Endothelial cell of umbilical vein (primary cell): ENCODE data around the gene ISLR. TPM values are rescaled to one million over a fixed set of nuclear protein-coding genes. Genes with fewer than 3 reads are reported as not detected.

Experiments
- BruUV-seq: library from RNA; stranded (reverse); fragments of 400-500 nt; replicated peaks from 2 replicates; lab custom pipeline; 2021; lab: Mats Ljungman, UMichigan
- CTCF ChIA-PET: fragments of 300-600, 350-600 bp; sonication (Branson Sonifier 250); formaldehyde crosslinking; loops from one replicate; lab custom pipeline; 2021; ENCODE audit warnings: antibody characterized with exemption, inconsistent platforms; lab: Charles Lee
- POLR2A ChIA-PET: fragments of 300-600, 350-600 bp; sonication (Branson Sonifier 250); formaldehyde crosslinking; loops from one replicate; lab custom pipeline; 2021; ENCODE audit warnings: antibody characterized with exemption, inconsistent platforms; lab: Charles Lee
- DNase-seq: peaks from one replicate; pipeline ENCODE4 v3.0.0-alpha.2; 2011; ENCODE audit warnings: low read depth, low spot score
- FAIRE-seq: peaks from 2 replicates; lab custom pipeline; 2011; peaks lifted over from hg19 to GRCh38; lab: Jason Lieb, UNC
- H2AFZ ChIP-seq: 2 replicates; pipeline ENCODE4 v1.6.0; 2012; ENCODE audit warnings: low read depth, low read length, control low read depth, inconsistent platforms
- H3K27ac ChIP-seq: 2 replicates; pipeline ENCODE4 v1.5.1; 2011; ENCODE audit warnings: low read depth, mild to moderate bottlenecking, control low read depth, low read length, moderate library complexity; ENCODE audit not compliant: insufficient read depth
- H3K27me3 ChIP-seq, 2 experiments: 2 replicates each; pipeline versions ENCODE4 v1.6.0 to v1.6.1; 2011; ENCODE audit warnings: low read length in 2 of 2, mixed read lengths in 1 of 2; ENCODE audit not compliant: control insufficient read depth in 2 of 2, insufficient read depth in 2 of 2
- H3K36me3 ChIP-seq, 2 experiments: 2 replicates in 1 of 2; 3 replicates in 1 of 2; pipeline ENCODE4 v1.5.1; 2011; ENCODE audit warnings: low read length in 2 of 2, mild to moderate bottlenecking in 1 of 2, moderate library complexity in 1 of 2; ENCODE audit not compliant: control insufficient read depth in 2 of 2, insufficient read depth in 2 of 2; ENCODE audit errors: extremely low read depth in 1 of 2
- H3K4me1 ChIP-seq: 3 replicates; pipeline ENCODE4 v1.5.1; 2011; ENCODE audit warnings: mild to moderate bottlenecking, low read length; ENCODE audit not compliant: control insufficient read depth, insufficient read depth; ENCODE audit errors: extremely low read depth
- H3K4me2 ChIP-seq: 2 replicates; pipeline ENCODE4 v1.6.1; 2011; ENCODE audit warnings: low read length, control low read depth, mixed read lengths; ENCODE audit not compliant: insufficient read depth
- H3K4me3 ChIP-seq, 3 experiments: fragments of 200-600 bp in 1 of 3; sonication (generic), shearing (Covaris generic) in 1 of 3; replicated peaks in 1 of 3; 2 replicates each; pipeline ENCODE4 v1.5.1; 2011 to 2016; ENCODE audit warnings: control low read depth in 3 of 3, low read length in 3 of 3, mild to moderate bottlenecking in 2 of 3, inconsistent platforms in 1 of 3, low read depth in 1 of 3, moderate library complexity in 1 of 3; ENCODE audit not compliant: insufficient read depth in 1 of 3
- H3K79me2 ChIP-seq: 2 replicates; pipeline ENCODE4 v1.6.0; 2012; ENCODE audit warnings: low read length, inconsistent platforms; ENCODE audit not compliant: control insufficient read depth, insufficient read depth
- H3K9ac ChIP-seq: replicated peaks from 2 replicates; pipeline ENCODE3; 2011; ENCODE audit warnings: low read length, control low read depth; ENCODE audit not compliant: insufficient read depth; ENCODE audit errors: extremely low read depth
- H3K9me1 ChIP-seq: replicated peaks from 3 replicates; pipeline ENCODE4 v1.6.0; 2011; ENCODE audit warnings: mild to moderate bottlenecking, low read length; ENCODE audit not compliant: control insufficient read depth, insufficient read depth; ENCODE audit errors: extremely low read depth
- H3K9me3 ChIP-seq: replicated peaks from 2 replicates; pipeline ENCODE4 v1.5.1; 2012; ENCODE audit warnings: low read length, inconsistent platforms; ENCODE audit not compliant: control insufficient read depth, insufficient read depth
- H4K20me1 ChIP-seq: replicated peaks from 2 replicates; pipeline ENCODE3; 2011; ENCODE audit warnings: mild to moderate bottlenecking, low read length; ENCODE audit not compliant: control insufficient read depth, insufficient read depth; ENCODE audit errors: extremely low read depth
- CTCF ChIP-seq, 2 donors: IDR thresholded peaks; 1 replicate in 1 of 2; 2 replicates in 1 of 2; pipeline ENCODE4 v1.5.1; 2011; ENCODE audit warnings: low read length in 2 of 2, mild to moderate bottlenecking in 2 of 2, moderate library complexity in 2 of 2, control low read depth in 1 of 2, inconsistent platforms in 1 of 2, low read depth in 1 of 2; ENCODE audit not compliant: insufficient read depth in 1 of 2; ENCODE audit errors: extremely low read depth in 1 of 2
- EZH2 ChIP-seq: IDR thresholded peaks from 2 replicates; pipeline ENCODE4 v1.6.1; 2012; ENCODE audit warnings: borderline replicate concordance, low read depth, mild to moderate bottlenecking, moderate library complexity, low read length, inconsistent platforms; ENCODE audit not compliant: severe bottlenecking
- FOS ChIP-seq: IDR thresholded peaks from 2 replicates; pipeline ENCODE4 v1.6.1; 2011; ENCODE audit warnings: mild to moderate bottlenecking, low read length, moderate library complexity, borderline replicate concordance; ENCODE audit not compliant: insufficient read depth
- GATA2 ChIP-seq: IDR thresholded peaks from 2 replicates; pipeline ENCODE4 v1.7.0; 2011; ENCODE audit warnings: low read depth, mild to moderate bottlenecking, moderate library complexity, mixed read lengths, low read length; ENCODE audit not compliant: insufficient read length, insufficient read depth
- JUN ChIP-seq: IDR thresholded peaks from 2 replicates; pipeline ENCODE4 v1.6.1; 2011; ENCODE audit warnings: borderline replicate concordance, low read depth; ENCODE audit not compliant: insufficient read length, insufficient read depth
- MAX ChIP-seq: IDR thresholded peaks from 2 replicates; pipeline ENCODE4 v1.6.1; 2011; ENCODE audit not compliant: insufficient read depth, insufficient read length
- MYC ChIP-seq: IDR thresholded peaks from one replicate; pipeline ENCODE4 v1.6.1; 2011; ENCODE audit warnings: mild to moderate bottlenecking, low read depth, low read length
- POLR2A ChIP-seq: IDR thresholded peaks from 2 replicates; pipeline ENCODE4 v1.6.1; 2012; ENCODE audit warnings: low read depth, mild to moderate bottlenecking, control low read depth, low read length
- POLR2AphosphoS5 ChIP-seq: IDR thresholded peaks from 2 replicates; pipeline ENCODE4 v1.6.1; 2012; ENCODE audit warnings: low read depth, mild to moderate bottlenecking, control low read depth, low read length, moderate library complexity; ENCODE audit not compliant: insufficient read depth
- dilution Hi-C: fragments of 300-500 bp; cut with MboI; formaldehyde crosslinking; loops from one replicate; pipeline ENCODE4 v1.15.0; 2019; ENCODE audit warnings: low sequenced_read_pairs; ENCODE audit not compliant: extremely low pct_ligation_motif_present
- intact Hi-C: fragments of 100-400 bp; cut with micrococcal nuclease; formaldehyde crosslinking; loops from one replicate; pipeline ENCODE4 v1.10.0; 2022
- polyA plus RNA-seq, 4 experiments: library from polyadenylated mRNA; depleted of rRNA in 3 of 4; stranded (reverse) in 3 of 4; unstranded in 1 of 4; fragments of >200 nt; gene quantifications; 2 replicates each; pipeline versions ENCODE4 v1.2.1 to v1.2.3, GENCODE V29; 2011 to 2012; ENCODE audit warnings: missing spikeins in 1 of 4
- total RNA-seq: library from RNA; stranded (reverse); gene quantifications from 2 replicates; pipeline ENCODE4 v1.2.3, GENCODE V29; 2021

ISLR gene
- total and polyA plus RNA-seq, 2 donors (not counting 3 experiments of a cell fraction or from before 2014, with no cell fraction given) = not detected

GRCh38 chr15:74174958-74175253, 1.4 kb downstream of the ISLR start:
- intact Hi-C loops (loop anchor here (5.0 kb wide), 1 partner anchor 67 kb away; no protein-coding TSS in a partner anchor), dilution Hi-C loops (no loop called here)
- TF ChIP-seq EZH2 (no peak), POLR2A (no peak)
- Histone ChIP-seq H3K4me1 (peaks cover 14% of the 10 kb centered on the region), H4K20me1 (no peaks in the 10 kb centered on the region), H3K9me1 (no peaks in the 10 kb centered on the region), H3K9me3 (no peaks in the 10 kb centered on the region), H3K36me3 (no peaks in the 10 kb centered on the region), H2AFZ (no peak overlapping the region), H3K9ac (no peak overlapping the region), H3K27me3 (no peaks in the 10 kb centered on the region), H3K4me3 (no peak overlapping the region), H3K27ac (no peak overlapping the region), H3K79me2 (no peaks in the 10 kb centered on the region), H3K4me2 (no peak overlapping the region)
- ChIA-PET CTCF (interaction anchor here (0.8 to 1.1 kb wide), 2 partner anchors 13 to 47 kb away, joined by 3 to 4 read pairs; no protein-coding TSS in a partner anchor), POLR2A (no interaction called here)
- DNase-seq (no peak), FAIRE-seq (no peak)
- BruUV-seq = no TSS peak

- Histone ChIP-seq H3K4me1 (peaks cover 20% of the 10 kb centered on the region), H2AFZ (no peak overlapping the region), H3K27me3 (no peaks in the 10 kb centered on the region), H3K79me2 (no peaks in the 10 kb centered on the region), H4K20me1 (no peaks in the 10 kb centered on the region), H3K4me3 (no peak overlapping the region), H3K9me3 (no peaks in the 10 kb centered on the region), H3K9me1 (no peaks in the 10 kb centered on the region), H3K4me2 (no peak overlapping the region), H3K27ac (no peak overlapping the region), H3K36me3 (no peaks in the 10 kb centered on the region), H3K9ac (no peak overlapping the region)
- TF ChIP-seq MYC (no peak), GATA2 (no peak), FOS (no peak), EZH2 (no peak), POLR2AphosphoS5 (no peak), POLR2A (no peak), JUN (no peak), CTCF (IDR thresholded peaks at IDR 0.05; ENCODE audit: extremely low read depth in 1 of 2, insufficient read depth in 1 of 2, low read depth in 1 of 2, low read length in 2 of 2) (no peak), MAX (no peak)
- DNase-seq = no peak
- BruUV-seq = no TSS peak
- CTCF ChIA-PET = interaction anchor here (1.1 kb wide), 1 partner anchor 47 kb away, joined by 4 read pairs; no protein-coding TSS in a partner anchor
- dilution Hi-C loops = no loop called here
- POLR2A ChIA-PET = no interaction called here
- no peak for FAIRE-seq
- intact Hi-C loops = loop anchor here (5.0 kb wide), 1 partner anchor 67 kb away; no protein-coding TSS in a partner anchor
Measured at GRCh38 chr15:74175271-74176191, 2.0 kb downstream of the ISLR start.
